ENCODE measurements around the gene KSR2.

Gene KSR2

DNA sequence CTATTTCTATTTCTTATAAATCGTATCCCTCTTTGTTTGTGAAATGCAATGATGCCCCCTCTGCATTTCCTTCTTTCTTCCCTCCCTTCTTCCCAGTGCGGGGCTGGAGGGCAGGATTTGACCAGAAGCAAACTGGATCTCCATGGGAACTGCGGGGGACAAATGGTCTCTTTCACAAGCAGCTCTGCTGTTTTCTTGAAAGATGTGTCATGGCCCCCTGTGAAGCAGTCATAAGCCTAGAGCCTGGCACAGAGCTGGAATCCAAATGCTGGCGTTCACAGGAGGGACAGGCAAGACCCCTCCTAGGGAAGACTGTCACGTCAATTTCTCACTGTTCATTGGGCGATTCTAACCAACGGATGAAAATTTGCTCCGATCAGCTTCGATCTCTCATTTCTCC, 403.9 kb downstream of the KSR2 start:
- peak; percentile 19 for DNase-seq (ENCODE audit: low spot score)
- TF ChIP-seq, protein P1, sequence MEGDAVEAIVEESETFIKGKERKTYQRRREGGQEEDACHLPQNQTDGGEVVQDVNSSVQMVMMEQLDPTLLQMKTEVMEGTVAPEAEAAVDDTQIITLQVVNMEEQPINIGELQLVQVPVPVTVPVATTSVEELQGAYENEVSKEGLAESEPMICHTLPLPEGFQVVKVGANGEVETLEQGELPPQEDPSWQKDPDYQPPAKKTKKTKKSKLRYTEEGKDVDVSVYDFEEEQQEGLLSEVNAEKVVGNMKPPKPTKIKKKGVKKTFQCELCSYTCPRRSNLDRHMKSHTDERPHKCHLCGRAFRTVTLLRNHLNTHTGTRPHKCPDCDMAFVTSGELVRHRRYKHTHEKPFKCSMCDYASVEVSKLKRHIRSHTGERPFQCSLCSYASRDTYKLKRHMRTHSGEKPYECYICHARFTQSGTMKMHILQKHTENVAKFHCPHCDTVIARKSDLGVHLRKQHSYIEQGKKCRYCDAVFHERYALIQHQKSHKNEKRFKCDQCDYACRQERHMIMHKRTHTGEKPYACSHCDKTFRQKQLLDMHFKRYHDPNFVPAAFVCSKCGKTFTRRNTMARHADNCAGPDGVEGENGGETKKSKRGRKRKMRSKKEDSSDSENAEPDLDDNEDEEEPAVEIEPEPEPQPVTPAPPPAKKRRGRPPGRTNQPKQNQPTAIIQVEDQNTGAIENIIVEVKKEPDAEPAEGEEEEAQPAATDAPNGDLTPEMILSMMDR (IDR thresholded peaks at IDR 0.05), result no peak
- H3K4me3 ChIP-seq, result no peak overlapping the region
- H3K27ac ChIP-seq, result no peak overlapping the region

DNA sequence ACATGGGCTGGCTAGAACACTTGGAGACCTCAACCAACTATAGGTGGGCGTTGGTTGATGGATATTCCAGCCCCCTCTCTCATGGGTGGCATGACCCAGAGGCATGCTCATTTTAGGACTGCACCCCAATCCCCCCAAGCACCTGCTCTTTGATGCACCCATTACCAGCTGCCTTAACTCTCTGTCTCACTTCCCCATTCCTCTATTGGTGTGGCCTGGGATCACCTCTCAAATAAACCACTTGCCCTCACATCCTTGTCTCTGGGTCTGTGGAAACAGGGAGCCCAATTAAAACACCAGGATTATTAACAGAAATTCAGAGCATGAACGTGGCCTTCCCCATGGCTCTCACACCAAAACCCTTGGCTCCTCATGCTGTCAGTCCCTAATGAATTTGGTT, 405.1 kb downstream of the KSR2 start:
- DNase-seq (ENCODE audit: low spot score), result peak; percentile 21

DNA sequence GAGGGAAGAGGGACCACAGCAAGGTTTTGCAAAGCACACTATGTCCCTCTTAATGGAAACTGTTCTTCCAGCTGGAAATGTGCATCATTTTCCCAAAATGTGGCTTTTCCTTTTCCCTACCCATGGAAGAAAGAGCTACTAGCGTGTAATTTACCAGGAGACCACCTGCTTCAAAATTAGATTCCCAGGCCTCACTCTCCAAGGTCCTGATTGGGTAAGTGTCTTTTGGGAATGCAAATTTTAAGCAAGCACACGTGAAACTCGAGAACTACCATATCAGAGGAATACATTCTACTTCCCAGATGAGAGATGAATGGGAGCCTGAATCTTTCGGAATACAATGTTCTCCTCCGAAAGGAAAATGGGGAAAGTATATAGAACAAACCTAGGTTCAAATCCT, 405.8 kb downstream of the KSR2 start:
- Histone ChIP-seq H3K4me3 (no peak overlapping the region), H3K27ac (no peak overlapping the region)
- DNase-seq (ENCODE audit: low spot score), result peak; percentile 1
- TF ChIP-seq, protein P1 (IDR thresholded peaks at IDR 0.05), result no peak

More for the DNA sequence above, 405.1 kb downstream of the KSR2 start:
- Histone ChIP-seq H3K4me3 (no peak overlapping the region), H3K27ac (no peak overlapping the region)
- TF ChIP-seq, protein P1 (IDR thresholded peaks at IDR 0.05), result no peak

DNA sequence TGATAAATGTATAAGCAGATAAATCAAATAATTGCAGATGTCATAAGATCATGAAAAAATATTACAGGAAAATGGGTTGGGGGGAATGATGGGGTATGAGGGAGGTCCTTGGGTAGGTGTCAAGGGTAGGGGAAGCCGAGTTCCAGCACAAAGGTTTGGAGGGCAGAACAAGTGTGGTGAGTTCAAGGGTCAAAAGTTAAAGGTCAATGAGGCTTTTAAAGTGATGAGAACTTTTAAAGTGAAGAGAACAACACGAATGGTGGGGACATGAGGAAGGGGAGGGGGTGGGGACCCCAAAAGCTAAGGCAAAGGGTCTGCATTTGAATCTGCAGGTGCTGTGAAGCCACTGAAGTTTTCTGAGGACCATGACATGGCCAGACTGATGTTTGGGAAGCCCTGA, 406.8 kb downstream of the KSR2 start:
- peak; percentile 3 for DNase-seq (ENCODE audit: low spot score)
- TF ChIP-seq, protein P1 (IDR thresholded peaks at IDR 0.05), result no peak
- no peak overlapping the region for H3K4me3 ChIP-seq
- H3K27ac ChIP-seq, result no peak overlapping the region

DNA sequence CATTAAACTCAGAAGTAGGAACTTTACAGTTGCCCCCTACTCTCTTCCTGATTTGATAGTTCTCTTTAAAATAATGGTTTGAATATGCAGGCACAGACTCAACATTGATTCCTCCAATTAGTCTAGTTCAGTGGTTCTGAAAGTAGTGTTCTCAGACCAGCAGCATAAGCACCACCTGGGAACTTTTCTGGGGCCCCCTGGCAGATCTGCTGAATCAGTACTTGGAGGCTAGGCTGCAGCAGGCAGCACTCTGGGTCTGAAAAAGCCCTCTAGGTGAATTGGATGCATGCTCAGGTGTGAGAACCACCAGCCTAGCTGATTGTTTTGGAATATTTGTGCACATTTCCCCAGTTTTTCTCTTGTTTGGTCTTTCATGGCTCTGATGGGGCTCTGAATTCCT, 408.8 kb downstream of the KSR2 start:
- DNase-seq (ENCODE audit: low spot score), result peak; percentile 9
- H3K27ac ChIP-seq, result no peak overlapping the region
- no peak overlapping the region for H3K4me3 ChIP-seq
- TF ChIP-seq, protein P1 (IDR thresholded peaks at IDR 0.05), result no peak

DNA sequence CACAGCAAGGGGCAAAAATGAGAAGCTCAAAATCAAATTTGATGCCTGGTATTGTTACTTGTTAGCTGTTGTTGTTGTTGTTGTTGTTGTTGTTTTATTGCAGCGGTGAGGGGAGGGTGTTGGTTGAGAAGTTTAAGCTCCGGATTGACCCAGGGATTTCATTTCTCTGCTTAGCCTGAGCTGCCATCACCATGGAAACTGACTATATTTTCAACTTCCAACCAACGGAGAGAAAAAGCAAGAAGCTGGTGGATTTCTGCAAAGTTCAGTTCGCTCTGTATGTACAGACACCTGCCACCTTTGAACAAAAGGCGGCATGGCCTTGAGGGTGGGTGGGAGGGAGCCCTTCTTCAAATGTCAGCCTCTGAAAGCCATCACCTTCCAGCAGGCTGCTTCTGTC, 412.9 kb downstream of the KSR2 start:
- Histone ChIP-seq H3K27ac (no peak overlapping the region), H3K4me3 (no peak overlapping the region)
- TF ChIP-seq, protein P1 (IDR thresholded peaks at IDR 0.05), result no peak
- no peak for DNase-seq (ENCODE audit: low spot score)

DNA sequence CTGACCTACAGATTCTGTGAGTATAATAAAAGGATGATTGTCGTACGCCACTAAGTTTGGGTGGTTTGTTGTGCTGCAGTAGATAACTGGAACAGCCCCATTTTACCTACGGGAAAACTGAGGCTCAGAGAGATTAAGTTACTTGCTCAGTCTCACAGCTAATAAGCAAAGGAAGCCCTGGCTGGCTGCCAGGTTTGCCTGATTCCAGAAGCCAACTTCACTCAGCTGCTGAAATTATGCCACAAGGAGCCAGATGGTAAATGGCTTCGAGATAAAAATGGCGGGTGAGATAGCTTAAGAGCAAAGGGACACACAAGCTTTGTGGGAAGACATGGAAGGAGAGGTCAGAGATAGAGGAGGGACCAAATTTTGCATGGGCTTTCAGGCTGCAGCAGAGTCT, 415.8 kb downstream of the KSR2 start:
- peak; percentile 22 for DNase-seq (ENCODE audit: low spot score)
- TF ChIP-seq, protein P1 (IDR thresholded peaks at IDR 0.05), result no peak

More for the DNA sequence above, 415.8 kb downstream of the KSR2 start:
- no peak overlapping the region for H3K27ac ChIP-seq
- H3K4me3 ChIP-seq, result no peak overlapping the region
